ENCODE measurements around the gene GCSAML.

Gene GCSAML

DNA sequence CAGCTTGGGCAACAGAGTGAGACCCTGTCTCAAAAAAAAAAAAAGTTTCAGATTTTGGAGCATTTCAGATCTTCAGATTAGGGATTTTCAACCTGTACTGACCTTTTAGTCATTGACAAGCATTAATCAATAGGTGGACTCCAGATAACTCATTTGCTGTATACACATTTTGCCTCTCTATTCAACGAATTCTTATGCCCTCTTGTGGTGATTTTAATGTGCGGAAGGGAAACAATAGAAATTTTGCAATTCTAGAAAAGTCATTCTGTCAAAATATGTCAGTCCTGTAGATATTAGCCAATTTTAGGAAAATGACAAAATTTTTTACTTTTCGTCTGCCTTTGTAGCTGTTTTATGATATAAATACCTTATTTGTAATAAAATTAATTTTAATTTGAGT, 27.6 kb downstream of the GCSAML start:
- peak; percentile 60 for DNase-seq

DNA sequence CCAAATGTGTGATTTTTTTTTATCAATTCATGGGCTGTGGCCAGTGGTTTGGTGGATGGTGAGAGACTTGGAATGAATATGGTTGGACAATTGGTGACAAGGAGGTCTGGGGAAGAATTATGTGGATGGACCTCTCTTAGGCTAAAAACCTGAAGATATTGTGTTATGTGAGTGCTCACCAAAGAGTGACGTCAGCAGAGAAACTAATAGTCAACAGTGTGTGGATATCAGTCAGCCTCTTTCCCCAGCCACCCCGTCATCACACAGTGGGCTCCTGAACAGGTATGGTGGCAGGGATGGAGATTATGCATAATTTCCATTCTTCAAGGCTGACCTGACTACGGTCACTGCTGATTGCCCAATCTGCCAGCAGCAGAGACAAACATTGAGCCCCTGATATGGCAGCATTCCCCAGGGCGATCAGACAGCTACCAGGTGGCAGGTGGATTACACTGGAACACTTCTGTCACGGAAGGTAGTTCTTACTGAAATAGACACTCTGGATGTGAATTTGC, 30.1 kb downstream of the GCSAML start:
- DNase-seq: no peak

DNA sequence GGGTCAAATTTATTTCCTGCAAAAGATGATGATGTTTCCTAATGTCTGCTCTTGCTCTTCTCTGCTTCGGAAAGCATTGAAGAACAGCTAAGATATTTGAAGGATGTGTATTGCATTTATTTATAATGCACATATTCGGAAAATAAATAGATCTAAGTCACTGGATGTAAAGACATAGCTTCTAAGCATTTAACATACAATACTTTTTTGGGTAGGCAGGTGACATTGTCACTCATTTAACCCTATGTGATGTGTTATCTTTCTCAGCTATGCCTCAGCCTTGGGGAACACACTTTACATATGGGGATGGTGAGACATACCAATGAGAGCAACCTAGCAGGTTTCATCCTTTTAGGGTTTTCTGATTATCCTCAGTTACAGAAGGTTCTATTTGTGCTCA, 39.1 kb downstream of the GCSAML start, which contains the start of gene OR2G2:
OR2G2 (plus strand) TSS at position 301 of the 400 bp plus-strand sequence; CDS start at position 301, 0 bp downstream.
- DNase-seq: no peak

DNA sequence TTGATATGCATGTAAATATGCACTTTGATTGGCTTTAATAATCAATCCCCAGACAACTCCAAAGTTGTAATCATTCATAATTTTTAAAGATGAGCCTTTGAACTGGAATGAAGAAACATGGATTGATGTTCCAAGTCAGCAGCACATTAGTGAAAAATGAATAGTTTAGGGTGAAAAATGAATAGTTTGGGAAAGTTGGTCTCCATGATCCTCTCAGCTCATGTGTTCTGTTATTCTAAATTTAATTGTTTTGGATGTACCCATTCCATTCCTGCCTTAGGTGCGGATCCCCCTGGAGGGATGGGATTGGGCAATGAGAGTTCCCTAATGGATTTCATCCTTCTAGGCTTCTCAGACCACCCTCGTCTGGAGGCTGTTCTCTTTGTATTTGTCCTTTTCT, 56.4 kb downstream of the GCSAML start, which contains the start of gene OR2G3:
OR2G3 (plus strand) TSS at position 301 of the 400 bp plus-strand sequence; CDS start at position 301, 0 bp downstream.
- DNase-seq: no peak

DNA sequence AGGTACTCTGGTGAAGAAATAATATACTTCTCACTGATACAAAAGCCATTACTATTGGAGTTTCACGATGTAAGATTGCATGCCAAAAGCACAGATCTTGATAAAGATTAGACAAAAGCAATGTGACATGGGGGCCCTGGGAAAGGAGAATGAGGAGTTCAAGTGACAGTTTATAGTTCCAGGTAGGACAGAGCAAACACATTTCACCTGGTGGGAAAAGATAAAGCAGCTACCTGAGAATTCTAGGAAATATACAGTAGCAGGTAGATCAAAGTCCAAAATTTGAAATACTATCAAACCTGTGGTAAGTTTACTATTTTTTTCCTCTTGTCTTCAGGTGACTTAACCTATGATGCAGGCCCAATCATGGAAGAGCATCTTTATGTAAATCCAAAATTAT, 64.5 kb downstream of the GCSAML start:
- no peak for DNase-seq

DNA sequence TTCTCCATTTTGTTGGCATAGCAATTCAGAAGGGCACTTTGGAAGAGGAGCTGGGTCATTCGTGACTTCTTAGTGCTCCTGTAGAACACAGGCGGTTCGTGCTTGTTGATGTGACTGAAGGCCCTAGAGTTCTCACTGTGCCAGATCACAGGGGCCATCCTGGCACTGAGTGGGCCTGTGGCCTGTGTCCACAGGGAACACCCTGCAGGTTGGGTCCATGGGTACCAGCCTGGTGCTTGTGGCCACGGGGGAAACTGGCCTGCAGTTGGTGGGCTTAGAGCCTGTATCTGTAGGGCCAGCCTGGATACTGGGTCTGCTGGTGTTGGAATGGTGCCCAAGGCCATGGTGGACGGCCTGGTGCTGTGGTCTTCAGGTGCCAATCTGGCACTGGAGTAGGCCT, 65.7 kb downstream of the GCSAML start:
- no peak for DNase-seq

Data from DMS53 (cell line).